Tibial nerve (tissue), 4 donors: ENCODE results near the gene SSH2. TPM values are rescaled to one million over a fixed set of nuclear protein-coding genes. Genes with fewer than 3 reads are reported as not detected.

Source experiments
- DNase-seq, 2 donors: peaks; one replicate each; pipeline ENCODE4 v3.0.0-alpha.2; 2019; ENCODE audit warnings: low spot score in 2 of 2
- H3K27ac ChIP-seq, 4 donors: fragments of 200-600 bp; sonication (generic) in 3 of 4; one replicate each; pipeline ENCODE4 v1.5.1; 2017 to 2019; ENCODE audit warnings: mild to moderate bottlenecking in 1 of 4
- H3K27me3 ChIP-seq, 2 donors: fragments of 200-600 bp; sonication (generic) in 1 of 2; one replicate each; pipeline versions ENCODE4 v1.5.1 to v1.6.0; 2017 to 2019
- H3K36me3 ChIP-seq, 3 donors: fragments of 200-600 bp; sonication (generic); one replicate each; pipeline ENCODE4 v1.5.1; 2018 to 2019
- H3K4me1 ChIP-seq, 4 donors: fragments of 200-600 bp; sonication (generic) in 3 of 4; one replicate each; pipeline ENCODE4 v1.5.1; 2017 to 2019
- H3K4me3 ChIP-seq, 4 donors: fragments of 200-600 bp; sonication (generic) in 3 of 4; one replicate each; pipeline ENCODE4 v1.5.1; 2017 to 2019; ENCODE audit warnings: mild to moderate bottlenecking in 1 of 4, moderate library complexity in 1 of 4
- H3K9me3 ChIP-seq, 4 donors: fragments of 200-600 bp; sonication (generic) in 3 of 4; one replicate each; pipeline ENCODE4 v1.5.1; 2017 to 2019
- CTCF ChIP-seq, 5 experiments: fragments of 200-600 bp in 3 of 5; fragments of 450-650 bp in 2 of 5; sonication (generic) in 3 of 5; IDR thresholded peaks; one replicate each; pipeline ENCODE4 v1.5.1; 2016 to 2019; ENCODE audit warnings: antibody characterized with exemption in 5 of 5, mild to moderate bottlenecking in 3 of 5, moderate library complexity in 2 of 5
- EP300 ChIP-seq, 2 donors: sonication (generic); formaldehyde crosslinking; IDR thresholded peaks; one replicate each; pipeline ENCODE4 v1.6.1; 2017; ENCODE audit warnings: antibody characterized with exemption in 2 of 2, mild to moderate bottlenecking in 1 of 2
- POLR2A ChIP-seq, 2 donors: fragments of 450-650 bp; IDR thresholded peaks; one replicate each; pipeline ENCODE4 v1.6.1; 2017; ENCODE audit warnings: antibody characterized with exemption in 2 of 2, mild to moderate bottlenecking in 2 of 2, moderate library complexity in 2 of 2
- WGBS, 2 donors: methylation state at CpG; one replicate each; pipeline ENCODE4 v1.1.5; 2018; 5-methylcytosine and 5-hydroxymethylcytosine counted together
- total RNA-seq, 4 donors: library from RNA; depleted of rRNA; stranded (reverse); fragments of >200 nt; gene quantifications; one replicate each; pipeline ENCODE4 v1.1.0, GENCODE V29; 2016

SSH2 gene
- total RNA-seq, 4 donors from 2014 or later: 51.3 to 67.1 (median 55.7) TPM

- peaks cover 0 to 72% (median 43%) of the 10 kb centered on the region in 4 donors for H3K4me1 ChIP-seq
- WGBS, 2 donors: 93 to 96% methylated on average over 4 of the region's 4 CpGs
- TF ChIP-seq POLR2A (IDR thresholded peaks at IDR 0.05): no peak
- TF ChIP-seq EP300 (IDR thresholded peaks at IDR 0.05): no peak
- no peak for TF ChIP-seq CTCF (IDR thresholded peaks at IDR 0.05)
- no peaks in the 10 kb centered on the region for H3K9me3 ChIP-seq
- no peak overlapping the region for H3K27ac ChIP-seq
- H3K27me3 ChIP-seq: peaks cover 0 to 5% of the 10 kb centered on the region in 2 donors
- DNase-seq: no peak
- no peaks in the 10 kb centered on the region for H3K36me3 ChIP-seq
- H3K4me3 ChIP-seq: no peak overlapping the region
Observed at GRCh38 chr17:29620271-29620670, 309.8 kb downstream of the SSH2 start.

- Histone ChIP-seq H3K9me3 (no peaks in the 10 kb centered on the region), H3K4me3 (no peak overlapping the region), H3K27ac (no peak overlapping the region), H3K4me1 (peaks cover 0 to 73% (median 51%) of the 10 kb centered on the region in 4 donors), H3K27me3 (peaks cover 0 to 5% of the 10 kb centered on the region in 2 donors), H3K36me3 (no peaks in the 10 kb centered on the region)
- peak in 1 of 5 experiments; percentile 20 for TF ChIP-seq CTCF (IDR thresholded peaks at IDR 0.05)
- TF ChIP-seq POLR2A (IDR thresholded peaks at IDR 0.05): no peak
- DNase-seq: no peak
Observed at GRCh38 chr17:29619251-29619650, 310.8 kb downstream of the SSH2 start.

GRCh38 chr17:29618272-29619065 lies 311.6 kb downstream of the SSH2 start:
- peaks cover 0 to 81% (median 59%) of the 10 kb centered on the region in 4 donors for H3K4me1 ChIP-seq
- H3K9me3 ChIP-seq: no peaks in the 10 kb centered on the region
- H3K36me3 ChIP-seq: no peaks in the 10 kb centered on the region
- H3K27ac ChIP-seq: peak overlapping the region in 1 of 4 donors; percentile 84
- peaks cover 0 to 5% of the 10 kb centered on the region in 2 donors for H3K27me3 ChIP-seq
- 63 to 72% methylated on average over 12 to 15 of the region's 22 CpGs for WGBS, 2 donors
- no peak for DNase-seq
- TF ChIP-seq CTCF (IDR thresholded peaks at IDR 0.05) (peak in 2 of 5 experiments; percentile 1 to 4), EP300 (IDR thresholded peaks at IDR 0.05) (no peak), POLR2A (IDR thresholded peaks at IDR 0.05) (no peak)
- H3K4me3 ChIP-seq: peak overlapping the region; percentile 11 to 53 (median 36)

- Histone ChIP-seq H3K27ac (peak overlapping the region in 3 of 4 donors; percentile 69 to 84 (median 78)), H3K4me1 (peaks cover 0 to 81% (median 60%) of the 10 kb centered on the region in 4 donors), H3K9me3 (no peaks in the 10 kb centered on the region), H3K4me3 (peak overlapping the region; percentile 11 to 53 (median 36)), H3K27me3 (peaks cover 0 to 5% of the 10 kb centered on the region in 2 donors), H3K36me3 (peaks cover 0 to 2% (median 0%) of the 10 kb centered on the region in 3 donors)
- WGBS, 2 donors: 10 to 14% methylated on average over 22 to 29 of the region's 68 CpGs
- peak in 1 of 2 donors; percentile 56 for DNase-seq
- TF ChIP-seq CTCF (IDR thresholded peaks at IDR 0.05) (peak; percentile 61 to 81 (median 75)), EP300 (IDR thresholded peaks at IDR 0.05) (peak in 1 of 2 donors; percentile 54), POLR2A (IDR thresholded peaks at IDR 0.05) (peak in 1 of 2 donors; percentile 21)
Observed at GRCh38 chr17:29617481-29618271, 312.4 kb downstream of the SSH2 start.
